ENCODE data around the gene RPL12.

RPL12 gene

DNA sequence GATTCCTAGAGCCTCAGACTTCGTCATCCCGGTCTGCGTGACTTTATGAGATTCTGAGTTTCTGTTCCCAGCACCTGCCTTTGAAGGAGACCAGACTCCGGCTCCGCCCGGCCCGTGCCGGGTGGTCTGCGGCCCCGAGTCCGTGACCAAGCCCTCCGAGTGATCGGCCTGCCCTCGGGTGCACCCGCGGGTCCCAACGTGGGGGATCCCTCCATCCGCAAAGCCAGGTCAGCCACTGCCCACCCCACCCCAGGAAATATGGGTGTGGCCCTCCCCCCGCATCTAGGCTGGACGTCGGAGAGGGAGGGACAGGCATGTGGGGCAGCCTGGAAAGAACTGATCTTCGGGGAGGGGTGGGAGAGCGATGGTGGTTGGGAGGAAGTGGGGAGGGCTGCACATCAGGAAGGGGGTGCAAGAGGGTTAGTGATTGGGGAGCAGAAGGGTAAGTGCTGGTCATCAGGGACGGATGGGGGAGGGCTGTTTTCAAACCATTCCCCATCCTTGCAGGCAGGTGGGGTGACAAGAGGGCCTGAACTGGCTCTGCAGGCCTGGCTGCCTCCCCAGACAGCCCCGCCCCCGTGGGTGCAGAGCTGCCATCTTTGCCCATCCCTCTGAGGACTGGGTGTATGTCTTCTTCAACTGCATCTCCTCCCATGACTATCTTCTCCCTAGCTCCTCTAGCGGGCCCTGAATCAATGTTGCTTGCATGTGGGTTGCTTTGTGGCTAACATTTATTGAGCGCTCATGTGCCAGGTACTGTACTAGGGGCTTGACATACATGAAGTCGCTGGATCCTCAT is 851 bp upstream of the RPL12 start:
- peaks cover 45% of the 10 kb centered on the region for H3K4me1 Mint-ChIP-seq (ENCODE audit: low read depth)
- peaks cover 57% of the 10 kb centered on the region for H3K36me3 Mint-ChIP-seq (ENCODE audit: low read depth)

GRCh38 chr9:127451608-127451857 is 327 bp upstream of the RPL12 start:
- Mint-ChIP-seq H3K9me3 (no peaks in the 10 kb centered on the region), H3K4me1 (ENCODE audit: low read depth) (peaks cover 48% of the 10 kb centered on the region), H3K4me3 (peak overlapping the region; percentile 97), H3K36me3 (ENCODE audit: low read depth) (peaks cover 58% of the 10 kb centered on the region), H3K27me3 (no peaks in the 10 kb centered on the region), H3K27ac (peak overlapping the region; percentile 99)

More for the DNA sequence above, 851 bp upstream of the RPL12 start:
- Mint-ChIP-seq H3K27ac (peak overlapping the region; percentile 99), H3K27me3 (no peaks in the 10 kb centered on the region), H3K4me3 (peak overlapping the region; percentile 97), H3K9me3 (no peaks in the 10 kb centered on the region)

DNA sequence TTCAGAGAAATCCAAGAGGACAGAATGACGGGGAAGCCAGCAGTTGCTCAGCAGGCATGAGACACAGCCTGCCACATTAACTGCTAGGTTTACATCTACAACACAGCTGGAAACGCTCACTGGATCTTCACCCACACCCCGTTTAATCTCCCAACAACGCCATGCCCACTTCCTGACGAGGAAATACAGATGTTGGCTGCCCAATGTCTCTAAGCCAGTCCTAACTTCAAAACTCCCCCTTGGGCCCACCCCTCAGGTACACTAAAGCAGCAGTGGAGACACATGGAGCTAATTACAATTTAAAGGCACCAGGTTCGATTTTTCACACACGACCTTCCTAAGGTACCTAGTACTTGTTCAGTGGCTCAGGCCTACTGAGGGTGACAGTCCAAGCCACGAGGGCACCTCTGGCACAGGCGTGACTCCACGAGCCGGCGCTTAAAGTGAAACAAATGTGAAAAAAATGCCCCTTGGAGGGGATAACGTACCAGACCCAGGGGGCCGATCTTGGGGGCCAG is 904 bp downstream of the RPL12 start:
- Mint-ChIP-seq H3K27ac (peak overlapping the region; percentile 99), H3K27me3 (no peaks in the 10 kb centered on the region), H3K4me1 (ENCODE audit: low read depth) (peaks cover 54% of the 10 kb centered on the region), H3K9me3 (no peaks in the 10 kb centered on the region), H3K4me3 (peak overlapping the region; percentile 97), H3K36me3 (ENCODE audit: low read depth) (peaks cover 64% of the 10 kb centered on the region)

GRCh38 chr9:127449332-127449966 is 1.8 kb downstream of the RPL12 start:
- H3K36me3 Mint-ChIP-seq (ENCODE audit: low read depth) = peaks cover 72% of the 10 kb centered on the region
- H3K9me3 Mint-ChIP-seq = peaks cover 5% of the 10 kb centered on the region
- peaks cover 54% of the 10 kb centered on the region for H3K4me1 Mint-ChIP-seq (ENCODE audit: low read depth)
- no peaks in the 10 kb centered on the region for H3K27me3 Mint-ChIP-seq
- H3K27ac Mint-ChIP-seq = peak overlapping the region; percentile 99
- peak overlapping the region; percentile 97 for H3K4me3 Mint-ChIP-seq

GRCh38 chr9:127448112-127448805 is 2.9 kb downstream of the RPL12 start:
- H3K4me3 Mint-ChIP-seq = peak overlapping the region; percentile 97
- H3K4me1 Mint-ChIP-seq (ENCODE audit: low read depth) = peaks cover 54% of the 10 kb centered on the region
- peak overlapping the region; percentile 99 for H3K27ac Mint-ChIP-seq
- peaks cover 8% of the 10 kb centered on the region for H3K9me3 Mint-ChIP-seq
- peaks cover 80% of the 10 kb centered on the region for H3K36me3 Mint-ChIP-seq (ENCODE audit: low read depth)
- no peaks in the 10 kb centered on the region for H3K27me3 Mint-ChIP-seq

GRCh38 chr9:127447416-127448111 is 3.6 kb downstream of the RPL12 start:
- H3K27me3 Mint-ChIP-seq = no peaks in the 10 kb centered on the region
- H3K27ac Mint-ChIP-seq = peak overlapping the region; percentile 99
- H3K36me3 Mint-ChIP-seq (ENCODE audit: low read depth) = peaks cover 86% of the 10 kb centered on the region
- peaks cover 51% of the 10 kb centered on the region for H3K4me1 Mint-ChIP-seq (ENCODE audit: low read depth)
- peaks cover 8% of the 10 kb centered on the region for H3K9me3 Mint-ChIP-seq
- peak overlapping the region; percentile 97 for H3K4me3 Mint-ChIP-seq

DNA sequence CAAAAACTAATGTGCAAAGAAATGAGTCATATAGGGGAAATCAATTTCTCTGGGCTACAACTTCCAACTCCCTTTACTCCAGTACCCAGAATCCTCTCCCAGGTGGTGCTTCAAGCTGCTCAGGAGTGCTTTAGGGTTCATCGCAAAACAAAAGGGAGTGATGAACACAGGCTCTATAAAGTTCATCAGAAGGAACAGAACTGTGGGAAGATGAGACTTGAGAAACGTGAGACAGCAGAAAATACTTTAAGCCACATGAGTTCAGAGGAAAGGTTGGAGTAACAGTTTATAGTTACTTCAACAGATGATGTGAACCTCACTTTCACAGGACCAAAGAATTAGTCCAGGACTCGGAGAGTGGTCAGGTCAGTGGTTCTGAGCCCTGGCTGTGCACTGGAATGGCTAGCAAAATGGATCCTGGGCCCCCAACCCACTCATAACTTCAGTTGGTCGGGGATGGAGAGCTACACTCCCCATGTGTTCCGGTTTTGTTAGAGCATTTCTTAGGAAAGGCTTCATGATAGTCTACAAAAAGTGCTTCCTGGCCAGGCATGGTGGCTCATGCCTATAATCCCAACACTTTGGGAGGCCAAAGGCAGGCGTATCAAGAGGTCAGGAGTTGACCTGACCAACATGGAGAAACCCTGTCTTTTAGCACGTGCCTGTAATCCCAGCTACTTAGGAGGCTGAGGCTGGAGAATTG is 4.3 kb downstream of the RPL12 start:
- Mint-ChIP-seq H3K4me3 (peak overlapping the region; percentile 97), H3K4me1 (ENCODE audit: low read depth) (peaks cover 46% of the 10 kb centered on the region), H3K27ac (peak overlapping the region; percentile 99), H3K27me3 (no peaks in the 10 kb centered on the region), H3K36me3 (ENCODE audit: low read depth) (peaks cover 91% of the 10 kb centered on the region), H3K9me3 (peaks cover 8% of the 10 kb centered on the region)

GRCh38 chr9:127445851-127446712 is 5.1 kb downstream of the RPL12 start:
- Mint-ChIP-seq H3K36me3 (ENCODE audit: low read depth) (peaks cover 92% of the 10 kb centered on the region), H3K4me1 (ENCODE audit: low read depth) (peaks cover 43% of the 10 kb centered on the region), H3K9me3 (peaks cover 8% of the 10 kb centered on the region), H3K4me3 (peak overlapping the region; percentile 69), H3K27ac (peak overlapping the region; percentile 99), H3K27me3 (no peaks in the 10 kb centered on the region)

- H3K27ac Mint-ChIP-seq = peak overlapping the region; percentile 99
- peaks cover 8% of the 10 kb centered on the region for H3K9me3 Mint-ChIP-seq
- peaks cover 92% of the 10 kb centered on the region for H3K36me3 Mint-ChIP-seq (ENCODE audit: low read depth)
- H3K4me1 Mint-ChIP-seq (ENCODE audit: low read depth) = peaks cover 38% of the 10 kb centered on the region
- no peaks in the 10 kb centered on the region for H3K27me3 Mint-ChIP-seq
- H3K4me3 Mint-ChIP-seq = no peak overlapping the region
Measured at GRCh38 chr9:127444921-127445850, 6.0 kb downstream of the RPL12 start.

DNA sequence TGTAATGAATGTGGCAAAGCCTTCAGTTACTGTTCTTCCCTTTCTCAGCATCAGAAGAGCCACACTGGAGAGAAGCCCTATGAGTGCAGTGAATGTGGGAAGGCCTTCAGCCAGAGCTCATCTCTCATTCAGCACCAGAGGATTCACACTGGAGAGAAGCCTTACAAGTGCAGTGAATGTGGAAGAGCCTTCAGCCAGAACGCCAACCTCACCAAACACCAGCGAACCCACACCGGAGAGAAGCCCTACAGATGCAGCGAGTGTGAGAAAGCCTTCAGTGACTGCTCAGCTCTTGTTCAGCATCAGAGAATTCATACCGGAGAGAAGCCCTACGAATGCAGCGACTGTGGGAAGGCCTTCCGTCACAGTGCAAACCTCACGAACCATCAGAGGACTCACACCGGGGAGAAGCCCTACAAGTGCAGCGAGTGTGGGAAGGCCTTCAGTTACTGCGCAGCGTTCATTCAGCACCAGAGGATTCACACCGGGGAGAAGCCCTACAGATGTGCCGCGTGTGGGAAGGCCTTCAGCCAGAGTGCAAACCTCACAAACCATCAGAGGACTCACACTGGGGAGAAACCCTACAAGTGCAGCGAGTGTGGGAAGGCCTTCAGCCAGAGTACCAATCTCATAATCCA is 6.8 kb downstream of the RPL12 start:
- no peak overlapping the region for H3K4me3 Mint-ChIP-seq
- peaks cover 87% of the 10 kb centered on the region for H3K36me3 Mint-ChIP-seq (ENCODE audit: low read depth)
- H3K9me3 Mint-ChIP-seq = peaks cover 8% of the 10 kb centered on the region
- H3K27ac Mint-ChIP-seq = peak overlapping the region; percentile 59
- peaks cover 31% of the 10 kb centered on the region for H3K4me1 Mint-ChIP-seq (ENCODE audit: low read depth)
- H3K27me3 Mint-ChIP-seq = no peaks in the 10 kb centered on the region

DNA sequence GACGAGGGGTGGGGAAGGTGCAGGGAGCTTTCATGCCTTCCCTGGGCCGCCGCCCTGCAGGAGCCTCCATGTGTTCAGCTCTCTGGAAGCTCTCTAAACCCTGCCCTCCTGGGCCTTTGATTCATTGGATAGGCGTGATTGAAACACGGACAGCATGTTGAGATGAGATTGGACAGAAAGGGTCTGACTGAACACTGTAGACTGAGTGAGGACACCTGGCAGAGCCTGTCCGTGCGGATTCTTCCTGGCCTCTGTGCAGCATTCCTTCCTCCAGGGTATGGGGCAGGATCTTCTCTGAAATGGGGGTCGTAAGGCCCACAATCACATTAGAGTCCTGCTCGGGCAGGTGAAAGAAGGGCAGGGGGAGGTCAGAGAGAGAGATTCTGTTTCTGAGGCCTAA is 12.8 kb downstream of the RPL12 start:
- Mint-ChIP-seq H3K27me3 (no peaks in the 10 kb centered on the region), H3K9me3 (no peaks in the 10 kb centered on the region), H3K4me1 (ENCODE audit: low read depth) (peaks cover 18% of the 10 kb centered on the region), H3K36me3 (ENCODE audit: low read depth) (peaks cover 77% of the 10 kb centered on the region), H3K4me3 (no peak overlapping the region), H3K27ac (no peak overlapping the region)

DNA sequence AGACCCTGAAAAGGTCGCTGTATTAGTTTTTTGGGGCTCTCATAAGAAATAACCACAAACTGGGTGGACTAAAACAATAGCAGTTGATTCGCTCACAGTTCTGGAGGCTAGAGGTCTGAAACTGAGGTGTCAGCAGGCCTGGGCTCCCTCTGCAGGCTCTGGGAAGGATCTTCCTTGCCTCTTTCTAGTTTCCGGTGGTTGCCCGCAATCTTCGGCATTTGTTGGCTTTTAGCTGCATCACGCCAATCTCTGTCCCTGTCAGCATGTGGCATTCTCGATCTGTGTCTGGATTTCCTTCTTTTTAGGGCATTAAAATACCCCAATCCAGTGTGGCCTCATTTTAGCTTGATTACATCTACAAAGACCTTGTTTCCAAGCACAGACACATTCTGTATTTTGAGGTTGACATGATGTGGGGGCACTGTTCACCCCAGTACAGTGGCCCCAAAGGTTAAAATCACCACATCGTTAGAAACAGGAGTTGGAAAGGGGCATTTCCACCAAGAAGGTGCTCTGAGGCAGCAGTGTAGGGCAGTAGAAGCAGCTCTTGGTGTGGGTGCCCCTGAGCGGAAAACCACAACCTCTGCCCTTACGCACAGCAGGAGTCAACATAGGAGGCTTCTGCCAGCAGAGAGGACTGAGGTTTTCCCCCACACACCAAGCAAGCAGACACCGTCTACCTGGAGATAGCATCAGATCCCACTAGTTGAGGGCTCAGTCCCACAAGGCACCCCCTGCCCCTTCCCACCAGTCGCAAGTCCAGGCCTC is 13.5 kb downstream of the RPL12 start:
- H3K9me3 Mint-ChIP-seq = no peaks in the 10 kb centered on the region
- peaks cover 77% of the 10 kb centered on the region for H3K36me3 Mint-ChIP-seq (ENCODE audit: low read depth)
- H3K4me3 Mint-ChIP-seq = peak overlapping the region; percentile 37
- peak overlapping the region; percentile 88 for H3K27ac Mint-ChIP-seq
- peaks cover 18% of the 10 kb centered on the region for H3K4me1 Mint-ChIP-seq (ENCODE audit: low read depth)
- no peaks in the 10 kb centered on the region for H3K27me3 Mint-ChIP-seq
